Fibroblast of pulmonary artery (primary cell): ENCODE data around the gene SLC7A6OS.

Experiments
- DNase-seq: peaks from one replicate; pipeline ENCODE4 v3.0.0-alpha.2; 2010; ENCODE audit warnings: low read depth
- H3K4me3 ChIP-seq: replicated peaks from 2 replicates; pipeline ENCODE4 v1.5.1; 2011; ENCODE audit warnings: low read depth, mild to moderate bottlenecking, control low read depth, low read length, moderate library complexity
- CTCF ChIP-seq: IDR thresholded peaks from 2 replicates; pipeline ENCODE4 v1.5.1; 2011; ENCODE audit warnings: mild to moderate bottlenecking, control low read depth, low read length, inconsistent platforms; ENCODE audit errors: missing control alignments

Gene SLC7A6OS

GRCh38 chr16:68299571-68300453, 10.9 kb downstream of the SLC7A6OS start:
- no peak for TF ChIP-seq CTCF
- H3K4me3 ChIP-seq: no peak overlapping the region
- DNase-seq: no peak

- peak; percentile 74 for DNase-seq
- TF ChIP-seq CTCF: no peak
- no peak overlapping the region for H3K4me3 ChIP-seq
Measured at GRCh38 chr16:68298907-68299561, 11.7 kb downstream of the SLC7A6OS start.

GRCh38 chr16:68298312-68298711, 12.4 kb downstream of the SLC7A6OS start:
- H3K4me3 ChIP-seq: no peak overlapping the region
- no peak for TF ChIP-seq CTCF
- DNase-seq: no peak

- DNase-seq: peak; percentile 15
- no peak overlapping the region for H3K4me3 ChIP-seq
- TF ChIP-seq CTCF: no peak
Measured at GRCh38 chr16:68297908-68298307, 12.8 kb downstream of the SLC7A6OS start.

- no peak for TF ChIP-seq CTCF
- DNase-seq: no peak
- H3K4me3 ChIP-seq: no peak overlapping the region
Measured at GRCh38 chr16:68296693-68297092, 14.1 kb downstream of the SLC7A6OS start.

GRCh38 chr16:68296291-68296690, 14.5 kb downstream of the SLC7A6OS start:
- H3K4me3 ChIP-seq: no peak overlapping the region
- DNase-seq: no peak
- no peak for TF ChIP-seq CTCF

- H3K4me3 ChIP-seq: no peak overlapping the region
- no peak for DNase-seq
- TF ChIP-seq CTCF: no peak
Measured at GRCh38 chr16:68292425-68292824, 18.3 kb downstream of the SLC7A6OS start.
